Measurements from ENCODE around the gene GIMAP1.

GIMAP1 gene

DNA sequence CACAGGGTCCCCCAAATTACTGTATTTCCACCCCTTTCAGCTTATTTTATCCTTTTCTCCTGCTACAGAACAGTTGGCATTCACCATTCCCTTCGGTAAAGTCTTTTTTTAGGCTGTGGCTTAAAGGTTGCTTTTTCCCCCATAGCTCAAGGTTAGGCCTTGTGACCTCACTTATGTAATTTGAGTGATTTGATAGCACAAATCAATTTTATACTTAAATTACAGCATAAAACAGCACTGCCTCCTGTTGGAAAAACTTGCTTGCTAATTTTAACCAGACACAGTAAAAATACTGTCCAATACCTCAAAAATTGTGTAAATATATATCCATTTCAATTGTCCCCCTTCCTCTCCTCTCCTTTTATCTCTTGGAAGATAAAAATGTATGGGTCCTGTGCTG, 7.1 kb downstream of the GIMAP1 start:
- no peak for DNase-seq

- DNase-seq = no peak
Measured at GRCh38 chr7:150727381-150727780, 11.0 kb downstream of the GIMAP1 start.

- no peak for DNase-seq
Measured at GRCh38 chr7:150728011-150728410, 11.6 kb downstream of the GIMAP1 start.

DNA sequence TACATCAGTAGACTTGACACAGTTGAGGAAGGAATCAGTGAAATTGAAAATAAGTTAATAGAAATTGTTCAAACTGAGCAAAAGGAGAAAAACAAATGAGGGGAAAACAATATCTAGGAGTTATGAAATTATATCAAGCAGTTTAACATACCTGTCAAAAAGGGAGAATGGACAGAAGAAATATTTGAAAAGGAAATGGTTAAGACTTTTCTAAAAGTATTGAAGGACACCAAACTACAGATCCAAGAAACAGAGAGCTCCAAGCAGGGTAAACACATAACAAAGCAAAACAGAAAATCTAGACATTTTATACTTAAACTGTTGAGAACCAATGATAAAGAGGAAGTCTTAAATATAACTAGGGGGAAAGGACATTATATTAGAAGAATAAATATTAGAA, 12.2 kb downstream of the GIMAP1 start:
- no peak for DNase-seq

GRCh38 chr7:150731916-150732315, 15.5 kb downstream of the GIMAP1 start:
- no peak for DNase-seq

DNA sequence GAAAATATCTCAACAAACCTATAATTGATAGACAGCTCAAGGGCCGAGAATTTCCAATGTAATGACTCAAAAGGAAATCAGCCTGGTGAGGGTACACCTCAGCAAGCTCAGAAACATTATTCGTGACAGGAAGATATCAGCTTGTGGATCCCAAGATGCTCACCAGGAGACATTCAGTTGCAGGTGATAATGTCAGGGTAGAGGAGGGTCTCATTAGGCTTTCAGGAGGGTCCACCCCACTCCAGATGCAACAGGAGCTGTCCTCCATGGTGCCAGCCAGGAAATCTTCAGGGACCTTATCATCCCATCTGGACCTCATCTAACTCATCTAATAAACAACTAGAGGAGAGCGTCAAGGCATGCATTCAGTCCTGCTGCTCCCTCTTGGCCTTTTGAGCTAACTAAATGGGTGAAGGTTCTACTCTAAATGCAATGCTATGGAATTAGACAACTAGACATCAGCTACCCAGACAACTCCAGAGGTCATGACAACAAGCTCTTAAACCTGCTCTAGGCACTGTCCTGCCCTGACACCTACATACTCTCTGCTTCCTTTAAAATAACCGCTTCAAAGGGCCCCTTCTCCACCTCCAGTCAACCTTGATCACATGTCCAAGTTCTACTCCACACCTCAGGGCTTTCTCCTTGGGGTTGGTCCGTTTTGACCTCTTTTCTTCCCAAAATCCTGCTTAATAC, 16.5 kb downstream of the GIMAP1 start:
- no peak for DNase-seq

- no peak for DNase-seq
Measured at GRCh38 chr7:150733482-150734095, 17.2 kb downstream of the GIMAP1 start.

GRCh38 chr7:150734254-150734653, 17.8 kb downstream of the GIMAP1 start:
- DNase-seq = no peak

- DNase-seq = no peak
Measured at GRCh38 chr7:150735596-150736358, 19.4 kb downstream of the GIMAP1 start.

- no peak for DNase-seq
Measured at GRCh38 chr7:150736864-150737263, 20.5 kb downstream of the GIMAP1 start.

DNA sequence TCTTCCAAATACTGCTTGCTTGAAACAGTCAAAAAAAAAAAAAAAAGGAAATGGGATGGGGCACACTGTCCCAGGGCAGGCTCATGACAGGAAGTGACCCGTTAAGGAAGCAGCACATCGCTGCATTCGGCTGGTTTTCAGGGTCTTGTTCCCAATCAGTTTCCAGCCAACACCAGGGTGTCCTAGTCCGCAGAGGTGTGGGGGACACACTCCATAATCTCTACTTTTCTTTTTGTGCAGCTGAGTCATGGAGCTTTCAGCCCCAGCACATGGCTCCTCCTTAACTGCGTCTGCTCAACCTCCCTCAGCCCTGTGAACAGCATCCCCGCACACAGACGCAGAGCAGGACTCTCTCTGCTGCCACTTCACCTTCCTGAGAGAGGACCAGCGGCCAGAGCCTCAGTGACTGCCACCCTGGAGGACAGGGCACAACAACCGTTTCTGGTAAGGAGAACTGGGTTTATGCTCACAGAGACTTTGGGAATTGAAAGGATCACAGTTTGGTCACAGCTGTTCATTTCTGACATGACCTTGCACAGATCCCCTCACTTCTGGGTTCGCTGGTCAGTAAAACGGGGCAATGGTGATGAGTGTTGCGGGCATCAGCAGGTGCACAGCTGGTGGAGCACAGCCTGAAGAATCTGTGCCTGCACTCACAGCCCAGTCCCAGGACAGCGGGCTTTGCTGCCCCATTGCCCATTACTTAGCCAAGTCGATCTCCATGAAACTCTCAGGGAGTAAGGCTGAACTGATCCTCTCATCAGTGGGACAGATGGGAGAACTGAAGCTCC, 21.0 kb downstream of the GIMAP1 start, which contains the start of gene GIMAP5:
GIMAP5 (plus strand) TSS at position 154 of the 791 bp plus-strand sequence. CDS start 3,467 bp downstream, outside the sequence.
- no peak for DNase-seq

DNA sequence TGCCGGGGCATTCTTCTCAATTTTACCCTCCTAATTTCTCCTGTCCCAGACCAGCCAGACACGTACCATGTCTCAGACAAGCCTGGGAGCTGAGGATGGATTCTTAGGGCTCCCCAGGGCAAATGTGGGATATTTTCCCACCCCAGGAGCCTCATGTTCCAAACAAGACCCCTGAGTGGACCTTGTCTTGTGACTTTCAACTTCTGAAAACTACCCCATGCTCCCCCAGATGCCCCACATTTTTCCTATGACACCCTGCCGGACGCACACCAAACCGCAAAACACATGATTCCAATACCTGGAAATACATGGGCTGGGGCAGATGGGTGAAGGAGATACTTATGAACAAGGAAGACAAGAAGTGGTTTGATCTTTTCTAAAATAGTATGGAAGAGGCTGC, 21.7 kb downstream of the GIMAP1 start:
- no peak for DNase-seq

GRCh38 chr7:150738591-150739001, 22.2 kb downstream of the GIMAP1 start:
- no peak for DNase-seq

- DNase-seq = no peak
Measured at GRCh38 chr7:150739033-150739432, 22.6 kb downstream of the GIMAP1 start.

GRCh38 chr7:150740053-150740452, 23.6 kb downstream of the GIMAP1 start:
- DNase-seq = no peak

GRCh38 chr7:150742286-150742968, 26.0 kb downstream of the GIMAP1 start:
- DNase-seq = no peak

DNA sequence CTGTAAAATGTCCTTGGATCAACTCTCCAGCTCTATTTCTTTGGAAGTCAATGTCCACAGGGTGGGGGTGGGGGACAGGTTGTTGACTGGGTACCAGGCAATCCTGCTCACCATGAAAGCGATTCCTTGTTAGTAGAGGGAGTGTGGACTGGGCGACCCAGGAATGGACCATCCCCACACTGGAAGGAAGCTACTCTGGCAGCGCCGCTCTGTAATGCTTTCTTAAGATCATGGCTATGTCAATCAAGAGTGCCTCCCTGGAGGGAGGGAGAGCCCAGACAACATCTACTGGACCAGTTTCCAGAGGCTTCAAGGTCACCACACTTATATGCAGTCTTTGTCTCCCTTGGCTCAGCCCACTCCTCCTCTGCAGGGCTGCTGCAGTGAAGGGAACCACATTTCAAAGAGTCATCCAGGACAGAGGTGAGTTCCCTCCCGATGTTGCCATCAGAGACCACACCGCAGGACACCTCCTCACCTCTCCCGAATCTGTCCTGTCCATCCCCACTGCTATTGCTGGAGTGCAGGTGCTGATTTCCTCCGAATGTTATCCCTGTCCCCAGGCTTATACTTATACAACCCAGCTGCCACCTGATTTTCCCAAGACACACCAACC, 27.7 kb downstream of the GIMAP1 start:
- DNase-seq = no peak

DNA sequence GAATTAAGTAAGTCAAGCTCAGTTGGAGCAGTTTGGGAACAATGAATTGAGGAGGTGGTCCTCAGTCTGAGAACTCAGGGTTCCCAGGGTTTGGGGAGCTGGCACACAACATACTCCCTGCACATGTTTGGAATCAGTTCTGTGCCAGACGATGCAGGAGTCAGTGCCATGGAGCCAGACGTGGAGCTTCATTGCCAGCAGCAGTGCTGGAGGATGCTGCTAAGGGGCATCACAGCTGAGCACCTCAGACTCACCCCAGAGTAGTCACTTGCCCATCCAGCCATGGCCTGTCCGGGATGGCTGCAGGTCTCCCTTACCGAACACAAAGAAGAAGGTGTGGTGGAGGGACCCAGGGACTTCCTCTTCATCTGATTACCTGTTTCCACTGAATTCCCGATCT, 28.7 kb downstream of the GIMAP1 start:
- no peak for DNase-seq

- DNase-seq = no peak
Measured at GRCh38 chr7:150745876-150746275, 29.5 kb downstream of the GIMAP1 start.

DNA sequence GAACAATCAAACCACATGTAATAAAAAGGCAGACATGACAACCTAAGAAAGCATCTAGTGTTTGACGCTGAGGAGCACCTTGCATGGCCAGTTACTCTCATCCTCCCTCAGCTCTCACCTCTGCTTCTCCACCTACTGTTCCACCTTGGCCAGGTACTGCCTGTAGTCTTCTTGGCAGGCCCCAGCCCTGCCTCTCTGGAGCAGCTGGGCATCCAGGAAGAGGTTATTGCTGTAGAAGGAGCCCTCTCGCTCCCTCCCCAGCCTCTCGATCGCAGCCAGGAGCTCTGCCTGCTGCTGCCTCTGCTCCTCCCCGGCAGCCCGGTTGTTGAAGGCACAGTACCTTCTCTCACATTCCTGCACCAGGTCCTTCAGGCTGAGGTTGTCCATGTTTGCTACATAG, 30.5 kb downstream of the GIMAP1 start:
- DNase-seq = no peak

GRCh38 chr7:150748376-150748775, 32.0 kb downstream of the GIMAP1 start:
- no peak for DNase-seq

DNA sequence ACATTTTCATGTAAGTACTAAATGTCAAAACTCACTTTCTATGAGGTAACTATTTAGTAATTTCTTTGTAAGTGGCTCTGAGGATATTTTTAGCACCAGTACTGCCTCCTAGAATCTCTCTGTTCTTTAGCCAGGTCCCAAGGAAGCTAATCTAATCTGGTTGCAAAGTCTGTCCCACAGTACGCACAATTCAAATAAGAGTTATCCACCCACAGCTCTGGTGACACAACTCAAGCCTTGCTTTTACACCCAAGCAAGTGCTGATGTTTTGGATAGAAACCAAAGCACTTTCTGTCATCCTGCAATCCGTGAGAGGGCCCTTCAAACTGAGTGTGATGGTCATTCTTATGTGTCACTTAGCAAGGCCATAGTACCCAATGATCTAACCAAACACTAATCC, 35.3 kb downstream of the GIMAP1 start:
- no peak for DNase-seq

All from fibroblast of skin of right quadriceps (primary cell).